Trophoblast cell (in vitro differentiated cells and primary cell): Measurements from ENCODE around the gene DLEU7.

Source experiments
- DNase-seq, 2 donors: peaks; one replicate each; pipeline ENCODE4 v3.0.0-alpha.2; 2016
- H2AFZ ChIP-seq: 2 replicates; pipeline ENCODE4 v1.6.1; 2013; ENCODE audit warnings: low read length, moderate library complexity, mild to moderate bottlenecking; ENCODE audit not compliant: insufficient read depth, poor library complexity
- H2AK5ac ChIP-seq: 2 replicates; pipeline ENCODE4 v1.6.1; 2013; ENCODE audit warnings: mild to moderate bottlenecking, low read length
- H2BK120ac ChIP-seq: 2 replicates; pipeline ENCODE4 v1.6.1; 2013; ENCODE audit warnings: low read length, mild to moderate bottlenecking, moderate library complexity; ENCODE audit not compliant: insufficient read depth, poor library complexity
- H2BK12ac ChIP-seq: 2 replicates; pipeline ENCODE4 v1.6.1; 2013; ENCODE audit warnings: mild to moderate bottlenecking, low read length, moderate library complexity
- H2BK5ac ChIP-seq: 2 replicates; pipeline ENCODE4 v1.6.1; 2013; ENCODE audit warnings: low read length, low read depth, moderate library complexity, mild to moderate bottlenecking; ENCODE audit not compliant: poor library complexity
- H3K14ac ChIP-seq: 2 replicates; pipeline ENCODE4 v1.6.1; 2013; ENCODE audit warnings: mild to moderate bottlenecking, low read length
- H3K18ac ChIP-seq: 2 replicates; pipeline ENCODE4 v1.6.1; 2013; ENCODE audit warnings: mild to moderate bottlenecking, low read length
- H3K23ac ChIP-seq: 2 replicates; pipeline ENCODE4 v1.6.1; 2013; ENCODE audit warnings: low read length
- H3K27ac ChIP-seq: 2 replicates; pipeline ENCODE4 v1.5.1; 2013; ENCODE audit warnings: low read depth, mild to moderate bottlenecking, inconsistent platforms, low read length, moderate library complexity
- H3K27me3 ChIP-seq: 2 replicates; pipeline ENCODE4 v1.6.1; 2013; ENCODE audit warnings: inconsistent platforms, mild to moderate bottlenecking, low read length, moderate library complexity; ENCODE audit not compliant: insufficient read depth
- H3K36me3 ChIP-seq, 2 experiments: 1 replicate in 1 of 2; 2 replicates in 1 of 2; pipeline ENCODE4 v1.6.1; 2013; ENCODE audit warnings: low read length in 2 of 2, mild to moderate bottlenecking in 2 of 2, moderate library complexity in 1 of 2; ENCODE audit not compliant: insufficient read depth in 2 of 2, control insufficient read depth in 1 of 2
- H3K4ac ChIP-seq: 2 replicates; pipeline ENCODE4 v1.6.1; 2013; ENCODE audit warnings: low read depth, mild to moderate bottlenecking, low read length, moderate library complexity
- H3K4me1 ChIP-seq, 2 experiments: 1 replicate in 1 of 2; 2 replicates in 1 of 2; pipeline ENCODE4 v1.6.1; 2013; ENCODE audit warnings: low read length in 2 of 2, mild to moderate bottlenecking in 2 of 2, moderate library complexity in 1 of 2; ENCODE audit not compliant: insufficient read depth in 2 of 2, control insufficient read depth in 1 of 2
- H3K4me2 ChIP-seq: 2 replicates; pipeline ENCODE4 v1.6.1; 2013; ENCODE audit warnings: inconsistent platforms, mild to moderate bottlenecking, low read length, moderate library complexity
- H3K4me3 ChIP-seq: 2 replicates; pipeline ENCODE4 v1.5.1; 2013; ENCODE audit warnings: mild to moderate bottlenecking, low read depth, low read length, inconsistent platforms
- H3K79me1 ChIP-seq: one replicate; pipeline ENCODE4 v1.6.1; 2013; ENCODE audit warnings: low read length
- H3K79me2 ChIP-seq: 2 replicates; pipeline ENCODE4 v1.6.1; 2013; ENCODE audit warnings: low read length, mild to moderate bottlenecking; ENCODE audit not compliant: control insufficient read depth, insufficient read depth, poor library complexity
- H3K9ac ChIP-seq: 2 replicates; pipeline ENCODE4 v1.6.1; 2013; ENCODE audit warnings: mild to moderate bottlenecking, low read length
- H3K9me3 ChIP-seq: 2 replicates; pipeline ENCODE4 v1.6.1; 2013; ENCODE audit warnings: low read depth, mild to moderate bottlenecking, control low read depth, inconsistent platforms, low read length; ENCODE audit not compliant: insufficient read depth
- H4K12ac ChIP-seq: 2 replicates; pipeline ENCODE4 v1.6.1; 2013; ENCODE audit warnings: low read depth, mild to moderate bottlenecking, low read length, moderate library complexity
- H4K8ac ChIP-seq: 2 replicates; pipeline ENCODE4 v1.6.1; 2013; ENCODE audit warnings: low read depth, mild to moderate bottlenecking, low read length, moderate library complexity
- H4K91ac ChIP-seq: one replicate; pipeline ENCODE4 v1.6.1; 2013; ENCODE audit warnings: low read depth, mild to moderate bottlenecking, low read length, moderate library complexity
- WGBS: extraction: QIAGEN DNeasy Blood & Tissue Kit; methylation state at CpG from one replicate; pipeline ENCODE4 v1.1.7; 2013; ENCODE audit warnings: missing lambda C conversion rate; ENCODE audit not compliant: insufficient read length, insufficient coverage; ENCODE audit errors: extremely low coverage; 5-methylcytosine and 5-hydroxymethylcytosine counted together

Gene DLEU7

DNA sequence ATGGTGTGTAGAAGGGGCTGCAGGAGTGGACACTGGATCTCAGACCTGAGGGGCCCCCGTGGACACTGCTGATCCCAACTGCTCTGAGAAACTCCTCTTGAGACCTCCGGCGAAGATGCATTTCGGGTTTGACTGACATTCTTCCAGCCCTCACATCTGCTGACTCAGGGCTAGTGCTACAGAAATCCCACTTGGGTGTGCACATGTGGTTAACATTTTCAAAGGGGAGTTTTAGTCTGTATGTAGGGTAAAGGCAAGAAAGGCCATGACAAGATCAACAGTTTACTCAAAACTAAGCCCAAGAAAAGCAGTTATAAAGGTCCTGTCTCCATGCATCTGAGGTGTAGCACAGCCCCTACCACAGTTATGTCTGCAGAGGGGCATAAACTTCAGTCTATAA, 31.2 kb downstream of the DLEU7 start:
- H4K91ac ChIP-seq: no peak overlapping the region
- H3K79me1 ChIP-seq: no peaks in the 10 kb centered on the region
- H3K14ac ChIP-seq: no peak overlapping the region
- no peaks in the 10 kb centered on the region for H3K79me2 ChIP-seq
- no peak overlapping the region for H2BK5ac ChIP-seq
- no peaks in the 10 kb centered on the region for H3K36me3 ChIP-seq
- no peaks in the 10 kb centered on the region for H3K9me3 ChIP-seq
- H3K27me3 ChIP-seq: no peaks in the 10 kb centered on the region
- H3K23ac ChIP-seq: no peak overlapping the region
- no peak overlapping the region for H4K12ac ChIP-seq
- H2AFZ ChIP-seq: no peak overlapping the region
- H3K18ac ChIP-seq: no peak overlapping the region
- no peak overlapping the region for H2AK5ac ChIP-seq
- H2BK12ac ChIP-seq: no peak overlapping the region
- no peak overlapping the region for H3K4me2 ChIP-seq
- no peak overlapping the region for H3K27ac ChIP-seq
- H3K4ac ChIP-seq: no peak overlapping the region
- DNase-seq: no peak
- no peaks in the 10 kb centered on the region for H3K4me1 ChIP-seq
- no peak overlapping the region for H4K8ac ChIP-seq
- WGBS: no CpG with 5 or more reads among the region's 4 CpGs
- H3K9ac ChIP-seq: no peak overlapping the region
- no peak overlapping the region for H3K4me3 ChIP-seq
- no peak overlapping the region for H2BK120ac ChIP-seq

DNA sequence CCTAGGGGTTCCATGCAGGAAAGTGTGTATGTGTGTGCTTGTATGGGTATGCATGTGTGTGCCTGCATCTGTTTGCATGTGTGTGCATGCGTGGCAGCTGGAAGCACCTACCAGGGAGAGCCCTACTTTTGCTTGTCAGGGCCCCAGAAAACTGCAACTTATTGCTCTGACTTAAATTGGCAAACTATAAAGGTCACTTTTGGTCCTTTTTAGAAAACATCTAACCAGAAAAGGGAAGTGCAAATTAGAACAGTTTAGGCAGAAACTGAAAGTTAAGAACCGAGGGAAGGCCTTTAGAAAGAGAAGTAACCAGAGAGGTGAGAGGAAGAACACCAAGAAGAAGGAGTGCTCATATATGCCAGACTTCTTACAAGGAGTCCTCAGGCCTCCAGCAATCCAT, 32.5 kb downstream of the DLEU7 start:
- H4K12ac ChIP-seq: no peak overlapping the region
- H2AK5ac ChIP-seq: no peak overlapping the region
- no peak overlapping the region for H3K18ac ChIP-seq
- H2BK5ac ChIP-seq: no peak overlapping the region
- H4K8ac ChIP-seq: no peak overlapping the region
- H3K4me2 ChIP-seq: no peak overlapping the region
- no CpG with 5 or more reads among the region's 2 CpGs for WGBS
- no peaks in the 10 kb centered on the region for H3K36me3 ChIP-seq
- no peaks in the 10 kb centered on the region for H3K9me3 ChIP-seq
- H4K91ac ChIP-seq: no peak overlapping the region
- no peak overlapping the region for H3K4ac ChIP-seq
- H3K79me1 ChIP-seq: no peaks in the 10 kb centered on the region
- no peak for DNase-seq
- H3K4me3 ChIP-seq: no peak overlapping the region
- H3K27me3 ChIP-seq: no peaks in the 10 kb centered on the region
- H3K79me2 ChIP-seq: no peaks in the 10 kb centered on the region
- no peaks in the 10 kb centered on the region for H3K4me1 ChIP-seq
- H3K9ac ChIP-seq: no peak overlapping the region
- no peak overlapping the region for H3K14ac ChIP-seq
- no peak overlapping the region for H2BK120ac ChIP-seq
- no peak overlapping the region for H3K27ac ChIP-seq
- H2AFZ ChIP-seq: no peak overlapping the region
- H3K23ac ChIP-seq: no peak overlapping the region
- H2BK12ac ChIP-seq: no peak overlapping the region

GRCh38 chr13:50810468-50810867, 33.0 kb downstream of the DLEU7 start:
- H3K4me2 ChIP-seq: no peak overlapping the region
- no peaks in the 10 kb centered on the region for H3K27me3 ChIP-seq
- no peak overlapping the region for H2AFZ ChIP-seq
- H3K27ac ChIP-seq: no peak overlapping the region
- H4K91ac ChIP-seq: no peak overlapping the region
- H4K12ac ChIP-seq: no peak overlapping the region
- no peak overlapping the region for H3K18ac ChIP-seq
- H3K9ac ChIP-seq: no peak overlapping the region
- no peak overlapping the region for H2AK5ac ChIP-seq
- no peaks in the 10 kb centered on the region for H3K79me2 ChIP-seq
- H3K14ac ChIP-seq: no peak overlapping the region
- H3K79me1 ChIP-seq: no peaks in the 10 kb centered on the region
- H3K9me3 ChIP-seq: no peaks in the 10 kb centered on the region
- H4K8ac ChIP-seq: no peak overlapping the region
- H3K4ac ChIP-seq: no peak overlapping the region
- no peak overlapping the region for H2BK120ac ChIP-seq
- H2BK5ac ChIP-seq: no peak overlapping the region
- DNase-seq: no peak
- no peaks in the 10 kb centered on the region for H3K36me3 ChIP-seq
- H3K4me1 ChIP-seq: no peaks in the 10 kb centered on the region
- no CpG with 5 or more reads among the region's 4 CpGs for WGBS
- H3K23ac ChIP-seq: no peak overlapping the region
- no peak overlapping the region for H2BK12ac ChIP-seq
- no peak overlapping the region for H3K4me3 ChIP-seq

GRCh38 chr13:50809133-50810090, 34.1 kb downstream of the DLEU7 start:
- Histone ChIP-seq H3K79me2 (no peaks in the 10 kb centered on the region), H3K27ac (no peak overlapping the region), H3K36me3 (no peaks in the 10 kb centered on the region), H3K27me3 (no peaks in the 10 kb centered on the region), H3K23ac (no peak overlapping the region), H2AFZ (no peak overlapping the region), H3K18ac (no peak overlapping the region), H3K4me3 (no peak overlapping the region), H3K14ac (no peak overlapping the region), H3K4me1 (no peaks in the 10 kb centered on the region), H3K9me3 (no peaks in the 10 kb centered on the region), H2BK12ac (no peak overlapping the region), H3K4me2 (no peak overlapping the region), H3K79me1 (no peaks in the 10 kb centered on the region), H4K91ac (no peak overlapping the region), H3K9ac (no peak overlapping the region), H2BK120ac (no peak overlapping the region), H4K12ac (no peak overlapping the region), H2AK5ac (no peak overlapping the region), H2BK5ac (no peak overlapping the region), H4K8ac (no peak overlapping the region), H3K4ac (no peak overlapping the region)
- WGBS: no CpG with 5 or more reads among the region's 8 CpGs
- no peak for DNase-seq
